Measurements from ENCODE around the gene PHF19. TPM values are rescaled to one million over a fixed set of nuclear protein-coding genes. Genes with fewer than 3 reads are reported as not detected.

The PHF19 gene
- total RNA-seq, 1 experiment from 2014 or later = 76.3 TPM

GRCh38 chr9:120888626-120889025 lies 11.6 kb upstream of the PHF19 start:
- Mint-ChIP-seq H3K9me3 (ENCODE audit: unreplicated experiment) (no peaks in the 10 kb centered on the region), H3K4me3 (ENCODE audit: unreplicated experiment) (no peak overlapping the region), H3K36me3 (ENCODE audit: insufficient read depth, unreplicated experiment) (no peaks in the 10 kb centered on the region), H3K27ac (ENCODE audit: unreplicated experiment) (no peak overlapping the region), H3K4me1 (ENCODE audit: low read depth, unreplicated experiment) (peaks cover 14% of the 10 kb centered on the region), H3K27me3 (ENCODE audit: insufficient read depth, unreplicated experiment) (no peaks in the 10 kb centered on the region)
- TF ChIP-seq CTCF (IDR thresholded peaks at IDR 0.05; ENCODE audit: insufficient read depth in 1 of 2, low read depth in 1 of 2, low read length in 1 of 2, severe bottlenecking in 1 of 2, unreplicated experiment in 1 of 2) = no peak
- DNase-seq = no peak
- H3K27me3 ChIP-seq (replicated peaks; ENCODE audit: control insufficient read depth, insufficient read depth, low read length) = no peaks in the 10 kb centered on the region
- intact Hi-C loops (cut with micrococcal nuclease; ENCODE audit: unreplicated experiment) = no loop called here
- ChIA-PET CTCF (no interaction called here), POLR2A (no interaction called here)
- no peaks in the 10 kb centered on the region for H3K36me3 ChIP-seq (ENCODE audit: control insufficient read depth, insufficient read depth, low read length)
- 0 out of 2 replicates have a peak, but pooled peaks cover 6% of the 10 kb centered on the region for H3K4me1 ChIP-seq
- no peaks in the 10 kb centered on the region for H3K9me3 ChIP-seq
- no TSS peak for BruUV-seq (replicated peaks)
- H3K4me3 ChIP-seq (ENCODE audit: low read depth, low read length) = no peak overlapping the region

- no TSS peak for BruUV-seq (replicated peaks)
- POLR2A ChIA-PET = no interaction called here
- DNase-seq = no peak
- no peak overlapping the region for H3K4me3 ChIP-seq (ENCODE audit: low read depth, low read length)
- intact Hi-C loops (cut with micrococcal nuclease; ENCODE audit: unreplicated experiment) = no loop called here
- no peak for TF ChIP-seq CTCF (IDR thresholded peaks at IDR 0.05; ENCODE audit: insufficient read depth in 1 of 2, low read depth in 1 of 2, low read length in 1 of 2, severe bottlenecking in 1 of 2, unreplicated experiment in 1 of 2)
- CTCF ChIA-PET = interaction anchor here (1.4 kb wide), 1 partner anchor 14 kb away, joined by 4 read pairs; no protein-coding TSS in a partner anchor
- Mint-ChIP-seq H3K27ac (ENCODE audit: unreplicated experiment) (no peak overlapping the region), H3K9me3 (ENCODE audit: unreplicated experiment) (no peaks in the 10 kb centered on the region), H3K4me3 (ENCODE audit: unreplicated experiment) (no peak overlapping the region), H3K36me3 (ENCODE audit: insufficient read depth, unreplicated experiment) (no peaks in the 10 kb centered on the region), H3K27me3 (ENCODE audit: insufficient read depth, unreplicated experiment) (no peaks in the 10 kb centered on the region), H3K4me1 (ENCODE audit: low read depth, unreplicated experiment) (peaks cover 14% of the 10 kb centered on the region)
- no peaks in the 10 kb centered on the region for H3K9me3 ChIP-seq
- no peaks in the 10 kb centered on the region for H3K27me3 ChIP-seq (replicated peaks; ENCODE audit: control insufficient read depth, insufficient read depth, low read length)
- H3K36me3 ChIP-seq (ENCODE audit: control insufficient read depth, insufficient read depth, low read length) = no peaks in the 10 kb centered on the region
- 0 out of 2 replicates have a peak, but pooled peaks cover 6% of the 10 kb centered on the region for H3K4me1 ChIP-seq
Measured at GRCh38 chr9:120886490-120886967, 9.5 kb upstream of the PHF19 start.

GRCh38 chr9:120885958-120886357 lies 9.0 kb upstream of the PHF19 start:
- H3K36me3 Mint-ChIP-seq (ENCODE audit: insufficient read depth, unreplicated experiment) = no peaks in the 10 kb centered on the region
- no peaks in the 10 kb centered on the region for H3K27me3 ChIP-seq (replicated peaks; ENCODE audit: control insufficient read depth, insufficient read depth, low read length)
- POLR2A ChIA-PET = no interaction called here
- peaks cover under 1% of the 10 kb centered on the region for H3K27me3 Mint-ChIP-seq (ENCODE audit: insufficient read depth, unreplicated experiment)
- no TSS peak for BruUV-seq (replicated peaks)
- H3K4me1 Mint-ChIP-seq (ENCODE audit: low read depth, unreplicated experiment) = peaks cover 12% of the 10 kb centered on the region
- no peak for TF ChIP-seq CTCF (IDR thresholded peaks at IDR 0.05; ENCODE audit: insufficient read depth in 1 of 2, low read depth in 1 of 2, low read length in 1 of 2, severe bottlenecking in 1 of 2, unreplicated experiment in 1 of 2)
- no peak overlapping the region for H3K4me3 ChIP-seq (ENCODE audit: low read depth, low read length)
- no peak for DNase-seq
- 0 out of 2 replicates have a peak, but pooled peaks cover 6% of the 10 kb centered on the region for H3K4me1 ChIP-seq
- H3K27ac Mint-ChIP-seq (ENCODE audit: unreplicated experiment) = no peak overlapping the region
- CTCF ChIA-PET = interaction anchor here (1.4 kb wide), 1 partner anchor 13 kb away, joined by 4 read pairs; no protein-coding TSS in a partner anchor
- intact Hi-C loops (cut with micrococcal nuclease; ENCODE audit: unreplicated experiment) = no loop called here
- no peak overlapping the region for H3K4me3 Mint-ChIP-seq (ENCODE audit: unreplicated experiment)
- H3K36me3 ChIP-seq (ENCODE audit: control insufficient read depth, insufficient read depth, low read length) = no peaks in the 10 kb centered on the region
- H3K9me3 ChIP-seq = no peaks in the 10 kb centered on the region
- H3K9me3 Mint-ChIP-seq (ENCODE audit: unreplicated experiment) = no peaks in the 10 kb centered on the region

Measured in Caco-2 (cell line).